ENCODE data around the gene OSMR.

The OSMR gene

DNA sequence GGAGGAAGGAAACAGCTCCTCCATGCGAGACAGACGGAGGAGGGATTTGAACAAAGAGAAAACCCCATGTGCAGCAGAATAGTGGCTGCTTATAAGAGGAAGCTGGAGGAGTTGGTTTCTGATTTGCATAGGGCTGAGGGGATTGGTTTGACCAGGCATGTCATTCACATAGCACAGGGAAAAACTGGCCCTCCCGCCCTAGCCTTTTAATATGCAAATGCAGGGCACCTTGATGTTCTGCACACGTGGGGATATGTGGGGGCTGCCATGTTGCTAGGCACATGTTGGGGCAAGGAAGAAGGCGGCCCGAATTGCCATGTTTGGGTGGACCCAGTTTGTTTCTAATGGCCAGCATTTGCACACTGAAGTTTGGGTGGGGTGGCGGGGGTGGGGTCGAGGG is 42.2 kb downstream of the OSMR start:
- Histone ChIP-seq H3K79me2 (ENCODE audit: insufficient read depth, low read length) (no peaks in the 10 kb centered on the region), H3K36me3 (ENCODE audit: insufficient read depth, low read length) (no peaks in the 10 kb centered on the region), H3K4me1 (ENCODE audit: insufficient read depth, low read length) (no peaks in the 10 kb centered on the region), H3K4me3 (ENCODE audit: low read depth in 1 of 2, low read length in 2 of 2) (no peak overlapping the region), H3K27me3 (ENCODE audit: insufficient read depth, low read length, poor library complexity) (peaks cover 4% of the 10 kb centered on the region), H3K9me3 (ENCODE audit: insufficient read depth, low read length, severe bottlenecking) (no peaks in the 10 kb centered on the region), H4K20me1 (ENCODE audit: insufficient read depth, low read length) (no peaks in the 10 kb centered on the region), H3K9ac (ENCODE audit: low read depth, low read length) (no peak overlapping the region), H3K27ac (ENCODE audit: low read length) (no peak overlapping the region), H2AFZ (ENCODE audit: low read depth, low read length) (no peak overlapping the region), H3K4me2 (ENCODE audit: insufficient read depth, low read length) (no peak overlapping the region)
- ATAC-seq (ENCODE audit: insufficient read depth, low read depth): no peak
- DNase-seq: no peak
- TF ChIP-seq, protein P1, sequence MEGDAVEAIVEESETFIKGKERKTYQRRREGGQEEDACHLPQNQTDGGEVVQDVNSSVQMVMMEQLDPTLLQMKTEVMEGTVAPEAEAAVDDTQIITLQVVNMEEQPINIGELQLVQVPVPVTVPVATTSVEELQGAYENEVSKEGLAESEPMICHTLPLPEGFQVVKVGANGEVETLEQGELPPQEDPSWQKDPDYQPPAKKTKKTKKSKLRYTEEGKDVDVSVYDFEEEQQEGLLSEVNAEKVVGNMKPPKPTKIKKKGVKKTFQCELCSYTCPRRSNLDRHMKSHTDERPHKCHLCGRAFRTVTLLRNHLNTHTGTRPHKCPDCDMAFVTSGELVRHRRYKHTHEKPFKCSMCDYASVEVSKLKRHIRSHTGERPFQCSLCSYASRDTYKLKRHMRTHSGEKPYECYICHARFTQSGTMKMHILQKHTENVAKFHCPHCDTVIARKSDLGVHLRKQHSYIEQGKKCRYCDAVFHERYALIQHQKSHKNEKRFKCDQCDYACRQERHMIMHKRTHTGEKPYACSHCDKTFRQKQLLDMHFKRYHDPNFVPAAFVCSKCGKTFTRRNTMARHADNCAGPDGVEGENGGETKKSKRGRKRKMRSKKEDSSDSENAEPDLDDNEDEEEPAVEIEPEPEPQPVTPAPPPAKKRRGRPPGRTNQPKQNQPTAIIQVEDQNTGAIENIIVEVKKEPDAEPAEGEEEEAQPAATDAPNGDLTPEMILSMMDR (IDR thresholded peaks at IDR 0.05; ENCODE audit: borderline replicate concordance, extremely low read depth, low read length, poor library complexity, severe bottlenecking): no peak
- no peak for TF ChIP-seq EZH2 (IDR thresholded peaks at IDR 0.05; ENCODE audit: borderline replicate concordance, low read depth, low read length, severe bottlenecking)

DNA sequence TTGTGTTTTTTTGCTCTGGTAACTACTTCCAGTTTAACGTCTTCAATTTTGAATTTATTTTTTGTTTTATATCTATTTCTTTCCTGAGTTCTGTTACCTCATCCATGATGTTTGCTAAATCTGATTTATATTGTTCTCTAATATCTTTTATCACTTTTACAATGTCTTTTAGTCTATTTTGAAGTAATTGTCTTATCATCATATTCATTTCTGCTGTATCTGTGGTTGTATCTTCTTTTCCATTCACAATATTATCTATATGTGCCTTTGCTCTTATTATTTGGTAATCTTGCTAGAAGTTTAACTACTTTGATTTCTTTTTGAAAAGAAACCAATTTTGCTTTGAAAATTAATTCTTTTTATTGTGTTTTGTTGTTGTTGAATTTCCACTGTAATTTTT is 43.6 kb downstream of the OSMR start:
- Histone ChIP-seq H3K4me1 (ENCODE audit: insufficient read depth, low read length) (no peaks in the 10 kb centered on the region), H3K79me2 (ENCODE audit: insufficient read depth, low read length) (no peaks in the 10 kb centered on the region), H2AFZ (ENCODE audit: low read depth, low read length) (no peak overlapping the region), H4K20me1 (ENCODE audit: insufficient read depth, low read length) (no peaks in the 10 kb centered on the region), H3K27ac (ENCODE audit: low read length) (no peak overlapping the region), H3K9me3 (ENCODE audit: insufficient read depth, low read length, severe bottlenecking) (no peaks in the 10 kb centered on the region), H3K27me3 (ENCODE audit: insufficient read depth, low read length, poor library complexity) (peaks cover under 1% of the 10 kb centered on the region), H3K9ac (ENCODE audit: low read depth, low read length) (no peak overlapping the region), H3K36me3 (ENCODE audit: insufficient read depth, low read length) (no peaks in the 10 kb centered on the region), H3K4me3 (ENCODE audit: low read depth in 1 of 2, low read length in 2 of 2) (0 out of 4 replicates have a peak overlapping the region, but pooled peaks of 1 of the 2 experiments have one; percentile 1), H3K4me2 (ENCODE audit: insufficient read depth, low read length) (no peak overlapping the region)
- TF ChIP-seq EZH2 (IDR thresholded peaks at IDR 0.05; ENCODE audit: borderline replicate concordance, low read depth, low read length, severe bottlenecking): no peak
- TF ChIP-seq, protein P1 (IDR thresholded peaks at IDR 0.05; ENCODE audit: borderline replicate concordance, extremely low read depth, low read length, poor library complexity, severe bottlenecking): no peak
- DNase-seq (no peak), ATAC-seq (ENCODE audit: insufficient read depth, low read depth) (no peak)

DNA sequence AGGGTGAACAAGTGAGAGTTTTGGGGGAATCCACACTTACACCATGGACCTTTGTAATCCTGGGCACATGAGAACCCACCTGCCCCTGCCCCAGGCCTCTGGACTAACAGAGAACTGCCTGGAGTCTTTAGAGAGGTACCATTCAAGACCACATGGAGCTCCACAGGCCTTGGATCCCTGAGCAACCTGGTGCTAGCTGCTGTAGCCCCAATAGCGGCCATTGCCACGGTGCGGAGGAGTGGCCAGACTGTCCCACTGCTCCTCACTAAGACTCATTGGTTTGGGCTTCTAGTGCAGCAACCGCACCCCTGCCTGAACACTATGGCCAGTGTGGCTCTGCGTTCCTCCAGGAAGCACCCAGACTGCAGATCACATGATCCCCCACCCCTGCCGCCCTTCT is 45.8 kb downstream of the OSMR start:
- Histone ChIP-seq H3K27ac (ENCODE audit: low read length) (no peak overlapping the region), H3K4me3 (ENCODE audit: low read depth in 1 of 2, low read length in 2 of 2) (no peak overlapping the region), H3K79me2 (ENCODE audit: insufficient read depth, low read length) (no peaks in the 10 kb centered on the region), H3K9me3 (ENCODE audit: insufficient read depth, low read length, severe bottlenecking) (no peaks in the 10 kb centered on the region), H3K4me2 (ENCODE audit: insufficient read depth, low read length) (no peak overlapping the region), H4K20me1 (ENCODE audit: insufficient read depth, low read length) (no peaks in the 10 kb centered on the region), H3K36me3 (ENCODE audit: insufficient read depth, low read length) (no peaks in the 10 kb centered on the region), H3K27me3 (ENCODE audit: insufficient read depth, low read length, poor library complexity) (no peaks in the 10 kb centered on the region), H2AFZ (ENCODE audit: low read depth, low read length) (no peak overlapping the region), H3K9ac (ENCODE audit: low read depth, low read length) (no peak overlapping the region), H3K4me1 (ENCODE audit: insufficient read depth, low read length) (no peaks in the 10 kb centered on the region)
- TF ChIP-seq, protein P1 (IDR thresholded peaks at IDR 0.05; ENCODE audit: borderline replicate concordance, extremely low read depth, low read length, poor library complexity, severe bottlenecking): no peak
- no peak for TF ChIP-seq EZH2 (IDR thresholded peaks at IDR 0.05; ENCODE audit: borderline replicate concordance, low read depth, low read length, severe bottlenecking)
- ATAC-seq (ENCODE audit: insufficient read depth, low read depth) (no peak), DNase-seq (no peak)

DNA sequence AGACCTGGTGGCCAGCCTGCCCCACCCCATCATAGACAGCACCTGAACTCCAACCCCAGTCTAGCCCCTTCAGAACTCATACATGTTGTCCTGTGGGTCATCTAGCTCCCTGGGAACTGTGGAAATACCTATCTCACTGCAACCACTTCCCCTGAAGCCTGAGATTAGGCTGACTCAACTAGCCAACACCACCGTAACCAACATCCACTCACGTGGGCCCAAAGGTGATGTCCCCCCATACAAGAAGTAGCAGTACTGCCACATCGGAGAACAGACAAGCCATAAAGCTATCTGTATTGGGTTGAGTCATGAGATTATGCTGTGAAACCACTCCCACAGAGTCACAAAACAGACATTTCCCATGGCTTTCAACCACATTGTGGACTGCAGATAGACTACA is 46.6 kb downstream of the OSMR start:
- H3K79me2 ChIP-seq (ENCODE audit: insufficient read depth, low read length): no peaks in the 10 kb centered on the region
- ATAC-seq (ENCODE audit: insufficient read depth, low read depth) (no peak), DNase-seq (no peak)
- H3K36me3 ChIP-seq (ENCODE audit: insufficient read depth, low read length): no peaks in the 10 kb centered on the region
- H3K4me3 ChIP-seq (ENCODE audit: low read depth in 1 of 2, low read length in 2 of 2): no peak overlapping the region
- no peak overlapping the region for H3K4me2 ChIP-seq (ENCODE audit: insufficient read depth, low read length)
- H3K27ac ChIP-seq (ENCODE audit: low read length): no peak overlapping the region
- H3K9me3 ChIP-seq (ENCODE audit: insufficient read depth, low read length, severe bottlenecking): no peaks in the 10 kb centered on the region
- H3K4me1 ChIP-seq (ENCODE audit: insufficient read depth, low read length): no peaks in the 10 kb centered on the region
- no peaks in the 10 kb centered on the region for H3K27me3 ChIP-seq (ENCODE audit: insufficient read depth, low read length, poor library complexity)
- TF ChIP-seq, protein P1 (IDR thresholded peaks at IDR 0.05; ENCODE audit: borderline replicate concordance, extremely low read depth, low read length, poor library complexity, severe bottlenecking): no peak
- TF ChIP-seq EZH2 (IDR thresholded peaks at IDR 0.05; ENCODE audit: borderline replicate concordance, low read depth, low read length, severe bottlenecking): no peak
- no peak overlapping the region for H2AFZ ChIP-seq (ENCODE audit: low read depth, low read length)
- no peak overlapping the region for H3K9ac ChIP-seq (ENCODE audit: low read depth, low read length)
- no peaks in the 10 kb centered on the region for H4K20me1 ChIP-seq (ENCODE audit: insufficient read depth, low read length)

All from DND-41 (cell line).